C4-2B (cell line): ENCODE measurements around the gene FLYWCH2.

ENCODE experiments used
- CTCF ChIP-seq: fragments of 450-650 bp; conservative IDR thresholded peaks from 2 replicates; pipeline ENCODE4 v1.5.1; 2017; ENCODE audit warnings: mild to moderate bottlenecking
- ZFX ChIP-seq: fragments of 450-650 bp; IDR thresholded peaks from 2 replicates; pipeline ENCODE4 v1.6.1; 2017

- no peak for TF ChIP-seq CTCF
- no peak for TF ChIP-seq ZFX
These were observed 46.1 kb upstream of the FLYWCH2 start for GRCh38 chr16:2836646-2837508.
